Heart right ventricle (tissue), 16 donors: ENCODE measurements around the gene POLA2. TPM values are rescaled to one million over a fixed set of nuclear protein-coding genes. Genes with fewer than 3 reads are reported as not detected.

Experiments used
- ATAC-seq, 8 donors: fragments of 200-7000 bp; cut with Tn5 transposase; one replicate each; pipeline ENCODE4 v1.9.1; 2020; ENCODE audit warnings: mild to moderate bottlenecking in 8 of 8, moderate library complexity in 8 of 8, moderate number of reproducible peaks in 1 of 8
- DNase-seq, 2 donors: peaks; one replicate each; pipeline ENCODE4 v3.0.0-alpha.2; 2020
- H3K27ac ChIP-seq, 10 donors: fragments of 200-600 bp; sonication (generic) in 2 of 10; one replicate each; pipeline versions ENCODE4 v1.5.0 to v1.8.0; 2020 to 2022; ENCODE audit warnings: mild to moderate bottlenecking in 3 of 10
- H3K27me3 ChIP-seq, 7 donors: fragments of 200-600 bp; one replicate each; pipeline ENCODE4 v1.8.0; 2021 to 2022; ENCODE audit warnings: mild to moderate bottlenecking in 2 of 7
- H3K36me3 ChIP-seq, 9 donors: fragments of 200-600 bp; sonication (generic) in 1 of 9; one replicate each; pipeline versions ENCODE4 v1.5.0 to v1.8.0; 2020 to 2022; ENCODE audit warnings: mild to moderate bottlenecking in 2 of 9
- H3K4me1 ChIP-seq, 9 donors: fragments of 200-600 bp; sonication (generic) in 1 of 9; one replicate each; pipeline versions ENCODE4 v1.5.0 to v1.8.0; 2020 to 2022; ENCODE audit warnings: mild to moderate bottlenecking in 4 of 9
- H3K4me3 ChIP-seq, 10 donors: fragments of 200-600 bp; sonication (generic) in 2 of 10; one replicate each; pipeline versions ENCODE4 v1.5.0 to v1.8.0; 2020 to 2022; ENCODE audit warnings: mild to moderate bottlenecking in 7 of 10, moderate library complexity in 2 of 10
- H3K9me3 ChIP-seq, 11 donors: fragments of 200-600 bp in 10 of 11; sonication (generic) in 2 of 11; one replicate each; pipeline versions ENCODE4 v1.5.0 to v1.8.0; 2013 to 2022; ENCODE audit warnings: mild to moderate bottlenecking in 2 of 11, control low read depth in 1 of 11, moderate library complexity in 1 of 11
- CTCF ChIP-seq, 9 donors: fragments of 200-600 bp; sonication (generic) in 2 of 9; IDR thresholded peaks; one replicate each; pipeline versions ENCODE4 v1.5.0 to v1.8.0; 2021 to 2022; ENCODE audit warnings: antibody characterized with exemption in 9 of 9, mild to moderate bottlenecking in 5 of 9, moderate library complexity in 1 of 9
- WGBS, 2 donors: extraction: QIAGEN DNeasy Blood & Tissue Kit; methylation state at CpG; one replicate each; pipeline ENCODE4 v1.1.7; 2013; ENCODE audit warnings: inconsistent platforms in 1 of 2; 5-methylcytosine and 5-hydroxymethylcytosine counted together
- intact Hi-C, 10 donors: fragments of 100-400 bp; cut with DNase I; formaldehyde crosslinking; loops; one replicate each; pipeline versions ENCODE4 v1.11.1 to v1.14.2; 2022
- polyA plus RNA-seq, 2 donors: library from polyadenylated mRNA; stranded (reverse); fragments of 200-250 nt; gene quantifications; one replicate each; pipeline ENCODE4 v1.2.3, GENCODE V29; 2013
- total RNA-seq, 10 donors: library from RNA; stranded (reverse); fragmentation: NEBNext Ultra II Directional in 3 of 10; extraction: Animal tissue kit (Norgen Biotek cat#: 25700) in 3 of 10; gene quantifications; one replicate each; pipeline versions ENCODE4 v1.2.1 to v1.2.4, GENCODE V29; 2021 to 2023
- donor health status: Arrhythmogenic right ventricular cardiomyopathy.
- donor health status: ischemic (EF 13 %, LVEDD 7.1; RV severe dilation, severe dysfunction).
- donor health status: healthy with polysubstance abuse.
- donor health status: DM: no; HTN: yes; CAD: no.
- donor health status: DM: no; HTN: no; CAD: no.
- donor health status: ischemic (EF 25% LVEDD 6.9; RV normal size, moderate dysfunction).
- donor health status: ischemic (EF 25% LVEDD 5.7; RV mildly dilated, moderate dysfunction).
- donor health status: healthy.
- donor health status: DM: yes; HTN: yes; CAD: no.
- donor health status: Ischemic cardiomyopathy.
- donor health status: ischemic (EF 35%, LVEDD 5.7; RV mildly dilated, moderate dysfunction).
- donor health status: nonischemic (EF 11% LVEDD 7.7; RV severe dilation, severe dysfunction).
- donor health status: DM: yes; HTN: yes; CAD: no.
- donor health status: PGD.
- donor health status: ischemic (EF 29% LVEDD 5.4; RV normal size, mild dysfunction).
- donor health status: nonischemic (EF 23%, LVEDD 6.1; RV moderate dilation, normal function).

The POLA2 gene
- total and polyA plus RNA-seq, 12 donors: 2.3 to 9.4 (median 4.0) TPM

- Histone ChIP-seq H3K4me1 (peaks cover 7 to 66% (median 37%) of the 10 kb centered on the region in 9 donors), H3K36me3 (peaks cover 0 to 73% (median 36%) of the 10 kb centered on the region in 9 donors), H3K4me3 (no peak overlapping the region), H3K27me3 (no peaks in the 10 kb centered on the region), H3K9me3 (no peaks in the 10 kb centered on the region), H3K27ac (no peak overlapping the region)
- ATAC-seq: no peak
- WGBS, 2 donors: 78 to 84% methylated on average over 7 of the region's 7 CpGs
- intact Hi-C loops: no loop called here
- no peak for TF ChIP-seq CTCF (IDR thresholded peaks at IDR 0.05)
- DNase-seq: no peak
Observed at GRCh38 chr11:65338676-65339075, 76.9 kb downstream of the POLA2 start.

- H3K4me1 ChIP-seq: peaks cover 3 to 57% (median 28%) of the 10 kb centered on the region in 9 donors
- H3K4me3 ChIP-seq: no peak overlapping the region
- ATAC-seq: no peak
- intact Hi-C loops: no loop called here
- DNase-seq: no peak
- H3K9me3 ChIP-seq: no peaks in the 10 kb centered on the region
- H3K27me3 ChIP-seq: no peaks in the 10 kb centered on the region
- no peak for TF ChIP-seq CTCF (IDR thresholded peaks at IDR 0.05)
- peaks cover 0 to 88% (median 52%) of the 10 kb centered on the region in 9 donors for H3K36me3 ChIP-seq
- WGBS, 2 donors: 92 to 94% methylated on average over 11 of the region's 11 CpGs
- H3K27ac ChIP-seq: no peak overlapping the region
Observed at GRCh38 chr11:65340226-65340625, 78.5 kb downstream of the POLA2 start.

GRCh38 chr11:65341856-65342255, 80.1 kb downstream of the POLA2 start:
- intact Hi-C loops: no loop called here
- Histone ChIP-seq H3K4me1 (peaks cover 0 to 43% (median 22%) of the 10 kb centered on the region in 9 donors), H3K36me3 (peaks cover 5 to 92% (median 68%) of the 10 kb centered on the region in 9 donors), H3K9me3 (no peaks in the 10 kb centered on the region), H3K27me3 (no peaks in the 10 kb centered on the region), H3K27ac (peak overlapping the region in 5 of 10 donors; percentile 3 to 51 (median 22)), H3K4me3 (no peak overlapping the region)
- DNase-seq (no peak), ATAC-seq (no peak)
- no peak for TF ChIP-seq CTCF (IDR thresholded peaks at IDR 0.05)
- 81 to 84% methylated on average over 3 of the region's 3 CpGs for WGBS, 2 donors

Other genes with a start within 250 kb of the POLA2 start
- 100 to 1,000 TPM in 9 of 10 donors, 10 to 100 TPM in 1; 92.6 to 144 (median 117) TPM for gene ARL2, start 247.8 kb upstream of the POLA2 start, total RNA-seq
- gene ARL2, start 247.8 kb upstream of the POLA2 start, polyA plus RNA-seq: 100 to 1,000 TPM; 115 to 157 TPM
- gene SNX15, start 234.5 kb upstream of the POLA2 start, total RNA-seq: 10 to 100 TPM; 11.4 to 21.8 (median 15.2) TPM
- 10 to 100 TPM; 14.7 to 23.2 TPM for gene SNX15, start 234.5 kb upstream of the POLA2 start, polyA plus RNA-seq
- gene SAC3D1, start 220.8 kb upstream of the POLA2 start, total RNA-seq: 1 to 10 TPM; 3.8 to 9.3 (median 4.8) TPM
- gene SAC3D1, start 220.8 kb upstream of the POLA2 start, polyA plus RNA-seq: 10 to 100 TPM in 1 of 2 donors, 1 to 10 TPM in 1; 4.7 to 17.3 TPM
- 1 to 10 TPM; 2.1 to 6.8 (median 3.7) TPM for gene NAALADL1, start 203.4 kb upstream of the POLA2 start, total RNA-seq
- 1 to 10 TPM; 8.1 to 9.1 TPM for gene NAALADL1, start 203.4 kb upstream of the POLA2 start, polyA plus RNA-seq
- gene CDCA5, start 177.9 kb upstream of the POLA2 start, total RNA-seq: 1 to 10 TPM in 5 of 10 donors, under 1 TPM in 5; 0.50 to 5.3 (median 1.0) TPM
- under 1 TPM; 0.45 to 0.80 TPM for gene CDCA5, start 177.9 kb upstream of the POLA2 start, polyA plus RNA-seq
- 10 to 100 TPM; 21.5 to 27.7 (median 24.8) TPM for gene ZFPL1, start 177.7 kb upstream of the POLA2 start, total RNA-seq
- gene ZFPL1, start 177.7 kb upstream of the POLA2 start, polyA plus RNA-seq: 10 to 100 TPM; 32.8 to 49.2 TPM
- 100 to 1,000 TPM in 6 of 10 donors, 10 to 100 TPM in 4; 79.2 to 123 (median 100) TPM for gene VPS51, start 165.7 kb upstream of the POLA2 start, total RNA-seq
- gene VPS51, start 165.7 kb upstream of the POLA2 start, polyA plus RNA-seq: 100 to 1,000 TPM in 1 of 2 donors, 10 to 100 TPM in 1; 85.2 to 102 TPM
- 10 to 100 TPM; 38.1 to 87.8 (median 69.5) TPM for gene TM7SF2, start 150.1 kb upstream of the POLA2 start, total RNA-seq
- gene TM7SF2, start 150.1 kb upstream of the POLA2 start, polyA plus RNA-seq: 10 to 100 TPM; 18.5 to 83.6 TPM
- gene ZNHIT2, start 144.3 kb upstream of the POLA2 start, total RNA-seq: 1 to 10 TPM; 4.3 to 8.3 (median 6.5) TPM
- 10 to 100 TPM; 16.5 to 17.5 TPM for gene ZNHIT2, start 144.3 kb upstream of the POLA2 start, polyA plus RNA-seq
- 100 to 1,000 TPM; 536 to 674 (median 617) TPM for gene FAU, start 139.8 kb upstream of the POLA2 start, total RNA-seq
- gene FAU, start 139.8 kb upstream of the POLA2 start, polyA plus RNA-seq: 1,000 to 10,000 TPM; 1,297 to 1,540 TPM
- gene MRPL49, start 139.6 kb upstream of the POLA2 start, total RNA-seq: 10 to 100 TPM; 33.8 to 44.8 (median 39.9) TPM
- 10 to 100 TPM in 1 of 2 donors, 1 to 10 TPM in 1; 6.4 to 39.0 TPM for gene MRPL49, start 139.6 kb upstream of the POLA2 start, polyA plus RNA-seq
- 10 to 100 TPM; 24.1 to 34.0 (median 27.8) TPM for gene SYVN1, start 127.4 kb upstream of the POLA2 start, total RNA-seq
- 10 to 100 TPM; 22.2 to 24.6 TPM for gene SYVN1, start 127.4 kb upstream of the POLA2 start, polyA plus RNA-seq
- not detected for gene SPDYC, start 91.7 kb upstream of the POLA2 start, total RNA-seq
- not detected for gene SPDYC, start 91.7 kb upstream of the POLA2 start, polyA plus RNA-seq
- gene CAPN1, start 80.0 kb upstream of the POLA2 start, total RNA-seq: 100 to 1,000 TPM in 1 of 10 donors, 10 to 100 TPM in 9; 61.6 to 110 (median 82.0) TPM
- 10 to 100 TPM; 85.0 to 89.3 TPM for gene CAPN1, start 80.0 kb upstream of the POLA2 start, polyA plus RNA-seq
- gene CDC42EP2, start 52.9 kb downstream of the POLA2 start, total RNA-seq: 10 to 100 TPM in 4 of 10 donors, 1 to 10 TPM in 6; 3.9 to 21.9 (median 9.0) TPM
- 10 to 100 TPM; 13.2 to 21.1 TPM for gene CDC42EP2, start 52.9 kb downstream of the POLA2 start, polyA plus RNA-seq
- 10 to 100 TPM; 37.4 to 63.4 (median 50.6) TPM for gene DPF2, start 71.9 kb downstream of the POLA2 start, total RNA-seq
- 10 to 100 TPM; 24.9 to 32.6 TPM for gene DPF2, start 71.9 kb downstream of the POLA2 start, polyA plus RNA-seq
- gene TIGD3, start 92.8 kb downstream of the POLA2 start, total RNA-seq: under 1 TPM in 8 of 10 donors, not detected in 2; 0.11 to 0.87 (median 0.33) TPM
- under 1 TPM; 0.19 to 0.80 TPM for gene TIGD3, start 92.8 kb downstream of the POLA2 start, polyA plus RNA-seq
- gene SLC25A45, start 120.7 kb downstream of the POLA2 start, total RNA-seq: 10 to 100 TPM in 1 of 10 donors, 1 to 10 TPM in 9; 4.6 to 12.2 (median 8.3) TPM
- gene SLC25A45, start 120.7 kb downstream of the POLA2 start, polyA plus RNA-seq: 10 to 100 TPM in 1 of 2 donors, 1 to 10 TPM in 1; 3.1 to 10.7 TPM
- gene FRMD8, start 124.7 kb downstream of the POLA2 start, total RNA-seq: 10 to 100 TPM in 6 of 10 donors, 1 to 10 TPM in 4; 6.0 to 16.9 (median 12.2) TPM
- 10 to 100 TPM in 1 of 2 donors, 1 to 10 TPM in 1; 9.9 to 12.9 TPM for gene FRMD8, start 124.7 kb downstream of the POLA2 start, polyA plus RNA-seq
- gene NEAT1, start 160.8 kb downstream of the POLA2 start, total RNA-seq: 100 to 1,000 TPM; 284 to 808 (median 432) TPM
- gene NEAT1, start 160.8 kb downstream of the POLA2 start, polyA plus RNA-seq: 1,000 to 10,000 TPM in 1 of 2 donors, 100 to 1,000 TPM in 1; 103 to 1,899 TPM
- gene MALAT1, start 237.1 kb downstream of the POLA2 start, total RNA-seq: 1,000 to 10,000 TPM; 4,742 to 8,462 (median 5,956) TPM
- gene MALAT1, start 237.1 kb downstream of the POLA2 start, polyA plus RNA-seq: 1,000 to 10,000 TPM in 1 of 2 donors, 100 to 1,000 TPM in 1; 205 to 8,339 TPM